ENCODE results near the gene CUTA.

Gene CUTA

DNA sequence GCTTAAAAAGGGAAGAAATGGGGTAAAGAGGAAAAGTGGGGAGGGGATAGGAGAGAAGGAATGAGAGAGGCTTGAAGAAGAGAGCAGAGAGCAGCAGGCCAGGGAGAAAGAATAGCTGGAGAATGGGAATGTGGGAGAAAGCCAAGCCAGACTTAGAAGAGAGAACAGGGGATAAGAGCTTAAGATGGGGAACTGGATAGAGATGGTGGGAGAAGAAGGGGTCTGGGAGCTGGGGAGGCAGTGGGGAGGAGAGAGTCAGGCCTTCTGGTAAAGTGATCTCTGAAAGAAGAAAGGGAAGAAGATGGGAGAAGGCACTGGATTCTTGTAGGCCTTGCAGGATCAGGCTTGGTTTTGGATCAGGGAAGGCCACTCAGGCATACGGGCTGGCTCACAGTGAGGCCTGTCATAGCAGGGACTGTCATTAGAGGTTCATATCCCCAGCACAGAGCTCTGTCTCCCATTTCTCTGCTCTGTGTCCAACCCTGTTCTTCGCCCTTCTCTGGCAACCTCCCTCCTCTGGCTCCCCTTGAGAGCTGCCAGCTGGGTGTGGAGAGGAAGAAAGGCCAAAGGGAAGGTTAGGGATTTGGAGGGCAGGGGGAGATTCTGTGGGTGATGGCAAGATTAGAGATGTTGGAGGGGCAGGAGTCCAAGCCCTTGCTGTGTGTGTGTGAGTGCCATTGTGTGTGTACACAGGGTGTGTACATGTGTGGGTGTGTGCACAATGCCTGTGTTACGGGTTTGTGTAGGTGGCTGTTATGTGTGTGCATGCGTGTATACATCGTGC, 11.3 kb upstream of the CUTA start:
- no peaks in the 10 kb centered on the region for H3K27me3 ChIP-seq (replicated peaks; ENCODE audit: control insufficient read depth, insufficient read depth, low read length)
- peaks cover 1% of the 10 kb centered on the region; the same call in 1 of the 2 replicates for H3K36me3 ChIP-seq (ENCODE audit: control insufficient read depth, insufficient read depth, low read length)
- H3K4me3 ChIP-seq (replicated peaks; ENCODE audit: low read depth, low read length), result no peak overlapping the region
- DNase-seq (ENCODE audit: extremely low read depth, insufficient read length), result no peak
- TF ChIP-seq, protein P1, sequence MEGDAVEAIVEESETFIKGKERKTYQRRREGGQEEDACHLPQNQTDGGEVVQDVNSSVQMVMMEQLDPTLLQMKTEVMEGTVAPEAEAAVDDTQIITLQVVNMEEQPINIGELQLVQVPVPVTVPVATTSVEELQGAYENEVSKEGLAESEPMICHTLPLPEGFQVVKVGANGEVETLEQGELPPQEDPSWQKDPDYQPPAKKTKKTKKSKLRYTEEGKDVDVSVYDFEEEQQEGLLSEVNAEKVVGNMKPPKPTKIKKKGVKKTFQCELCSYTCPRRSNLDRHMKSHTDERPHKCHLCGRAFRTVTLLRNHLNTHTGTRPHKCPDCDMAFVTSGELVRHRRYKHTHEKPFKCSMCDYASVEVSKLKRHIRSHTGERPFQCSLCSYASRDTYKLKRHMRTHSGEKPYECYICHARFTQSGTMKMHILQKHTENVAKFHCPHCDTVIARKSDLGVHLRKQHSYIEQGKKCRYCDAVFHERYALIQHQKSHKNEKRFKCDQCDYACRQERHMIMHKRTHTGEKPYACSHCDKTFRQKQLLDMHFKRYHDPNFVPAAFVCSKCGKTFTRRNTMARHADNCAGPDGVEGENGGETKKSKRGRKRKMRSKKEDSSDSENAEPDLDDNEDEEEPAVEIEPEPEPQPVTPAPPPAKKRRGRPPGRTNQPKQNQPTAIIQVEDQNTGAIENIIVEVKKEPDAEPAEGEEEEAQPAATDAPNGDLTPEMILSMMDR (IDR thresholded peaks at IDR 0.05; ENCODE audit: insufficient read depth, low read length, poor library complexity, severe bottlenecking), result no peak

DNA sequence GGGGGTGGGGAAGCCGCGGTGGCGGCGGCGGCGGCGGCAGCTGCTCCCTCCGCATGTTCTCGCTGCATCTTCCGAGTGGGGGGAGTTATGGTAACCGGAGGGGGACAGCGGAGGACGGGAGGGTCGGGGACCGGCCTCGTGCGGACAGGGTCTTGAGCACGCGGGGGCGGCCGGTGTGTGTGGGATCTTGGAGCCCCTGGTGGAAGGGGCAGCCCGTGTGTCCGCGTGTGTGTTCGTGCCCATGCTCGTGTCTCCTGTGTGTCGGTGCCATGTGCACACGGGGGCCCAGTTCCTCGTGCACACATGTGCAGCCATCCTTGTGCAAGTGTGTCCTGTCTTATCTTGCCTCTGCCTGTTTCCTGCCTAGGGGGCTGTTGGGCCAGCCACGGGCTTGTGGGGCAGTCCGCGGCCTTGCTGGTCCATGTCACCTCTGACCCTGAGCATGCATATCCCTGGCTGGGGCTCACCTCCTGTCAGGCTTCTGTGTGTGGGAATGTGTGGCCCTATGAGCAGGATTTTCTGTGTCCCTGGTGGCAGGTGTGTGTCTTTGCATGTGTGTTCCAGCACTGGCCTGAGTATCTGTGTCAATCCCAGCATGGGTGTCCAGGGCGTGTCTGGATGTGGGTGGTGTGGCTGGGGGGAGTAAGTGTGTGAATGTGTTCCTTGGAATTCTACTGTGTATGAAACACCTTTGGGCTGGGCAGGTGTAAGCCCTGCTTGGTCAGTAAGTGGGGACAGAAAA, 10.5 kb upstream of the CUTA start:
- H3K27me3 ChIP-seq (replicated peaks; ENCODE audit: control insufficient read depth, insufficient read depth, low read length), result no peaks in the 10 kb centered on the region
- TF ChIP-seq, protein P1 (IDR thresholded peaks at IDR 0.05; ENCODE audit: insufficient read depth, low read length, poor library complexity, severe bottlenecking), result peak; percentile 42
- peak overlapping the region; percentile 59 for H3K4me3 ChIP-seq (replicated peaks; ENCODE audit: low read depth, low read length)
- H3K36me3 ChIP-seq (ENCODE audit: control insufficient read depth, insufficient read depth, low read length), result peaks cover 1% of the 10 kb centered on the region; the same call in 1 of the 2 replicates
- DNase-seq (ENCODE audit: extremely low read depth, insufficient read length), result peak; percentile 65

DNA sequence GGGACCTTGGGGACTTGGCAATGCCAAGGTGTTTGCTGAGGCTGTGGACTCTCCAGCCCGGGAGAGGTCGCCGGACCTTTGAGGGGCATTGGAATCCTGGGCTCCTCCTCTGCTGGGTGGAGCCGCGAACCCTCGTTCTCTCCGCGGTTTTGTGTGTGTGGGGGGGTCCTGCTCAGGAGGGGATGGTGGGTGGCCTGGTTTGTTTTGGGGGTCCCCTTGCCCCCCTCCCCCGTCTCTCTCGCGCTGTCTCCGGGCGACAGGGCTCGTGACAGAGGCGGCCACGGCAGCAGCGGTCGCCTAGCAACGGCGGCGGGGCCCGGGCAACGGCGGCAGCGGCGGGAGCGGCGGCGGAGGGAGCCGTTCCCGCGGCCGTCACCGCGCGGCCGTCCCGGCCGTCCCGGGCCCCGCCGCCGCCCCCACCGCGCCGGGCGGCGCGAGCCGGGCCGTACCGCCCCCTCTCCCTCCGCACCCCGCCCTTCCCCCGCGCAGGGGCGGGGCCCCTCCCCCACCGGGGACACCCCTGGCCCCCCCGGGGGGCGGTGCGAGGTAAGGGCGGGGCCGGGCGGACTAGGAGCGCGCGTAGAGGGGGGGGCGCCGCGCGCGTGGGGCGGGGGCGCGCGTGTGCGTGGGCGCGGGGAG, 9.8 kb upstream of the CUTA start:
- Histone ChIP-seq H3K4me3 (replicated peaks; ENCODE audit: low read depth, low read length) (peak overlapping the region; percentile 77), H3K36me3 (ENCODE audit: control insufficient read depth, insufficient read depth, low read length) (no peaks in the 10 kb centered on the region), H3K27me3 (replicated peaks; ENCODE audit: control insufficient read depth, insufficient read depth, low read length) (no peaks in the 10 kb centered on the region)
- no peak for DNase-seq (ENCODE audit: extremely low read depth, insufficient read length)
- TF ChIP-seq, protein P1 (IDR thresholded peaks at IDR 0.05; ENCODE audit: insufficient read depth, low read length, poor library complexity, severe bottlenecking), result no peak

DNA sequence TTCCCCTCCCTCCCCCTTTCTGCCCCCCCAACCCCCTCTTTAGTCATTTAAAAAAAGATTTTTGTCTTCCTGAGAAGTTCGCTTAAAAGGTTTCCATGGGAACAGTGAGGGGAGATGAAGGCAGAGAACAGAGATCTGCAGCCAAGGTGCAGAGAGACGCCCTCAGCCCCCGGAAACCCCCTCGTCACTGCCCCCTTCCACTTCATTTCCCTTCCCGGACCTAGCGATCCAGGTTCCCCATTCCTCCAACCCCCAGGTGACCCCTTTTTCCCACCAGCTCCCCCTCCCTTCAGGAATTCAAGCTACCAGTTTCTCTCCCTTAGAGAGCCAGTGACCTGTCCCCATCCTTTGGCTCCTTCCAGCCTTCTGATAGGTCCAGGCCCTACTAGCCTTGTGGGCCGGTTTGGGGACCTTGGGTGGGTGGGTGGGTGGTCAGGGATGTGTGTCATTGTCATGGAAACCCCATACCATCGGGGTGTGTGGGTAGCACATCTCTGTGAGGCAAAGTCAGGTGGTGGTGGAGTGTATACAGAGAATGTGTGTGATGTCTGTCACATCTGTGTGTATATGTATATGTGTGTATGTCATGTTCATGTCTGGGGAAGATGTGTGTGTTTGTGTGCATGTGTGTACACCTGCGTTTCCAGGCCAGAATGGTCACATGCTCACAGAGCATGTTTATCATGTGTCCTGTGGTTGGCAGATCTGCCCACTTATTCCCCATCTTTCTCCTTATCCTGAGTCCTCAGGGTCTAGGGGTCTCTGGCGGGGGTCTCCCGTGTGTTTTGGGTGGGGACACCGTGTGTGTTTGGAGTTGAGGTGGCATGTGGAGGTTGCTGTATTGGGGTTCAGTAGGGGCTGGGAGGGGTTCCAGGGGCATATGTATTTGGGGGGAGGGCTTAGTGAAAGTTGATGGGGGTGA, 8.9 kb upstream of the CUTA start:
- Histone ChIP-seq H3K4me3 (replicated peaks; ENCODE audit: low read depth, low read length) (peak overlapping the region; percentile 77), H3K36me3 (ENCODE audit: control insufficient read depth, insufficient read depth, low read length) (no peaks in the 10 kb centered on the region), H3K27me3 (replicated peaks; ENCODE audit: control insufficient read depth, insufficient read depth, low read length) (no peaks in the 10 kb centered on the region)
- TF ChIP-seq, protein P1 (IDR thresholded peaks at IDR 0.05; ENCODE audit: insufficient read depth, low read length, poor library complexity, severe bottlenecking), result no peak
- DNase-seq (ENCODE audit: extremely low read depth, insufficient read length), result no peak
